Lower lobe of right lung (tissue), 2 donors: Measurements from ENCODE around the gene PLAC9. TPM values are rescaled to one million over a fixed set of nuclear protein-coding genes. Genes with fewer than 3 reads are reported as not detected.

ENCODE experiments used
- ATAC-seq, 2 donors: fragments of 200-7000 bp; cut with Tn5 transposase; one replicate each; pipeline ENCODE4 v1.9.1; 2020 to 2022; ENCODE audit warnings: mild to moderate bottlenecking in 2 of 2, moderate library complexity in 2 of 2
- DNase-seq: peaks from one replicate; pipeline ENCODE4 v3.0.0-alpha.2; 2020
- H3K27ac ChIP-seq: fragments of 200-600 bp; one replicate; pipeline ENCODE4 v1.8.0; 2022
- H3K27me3 ChIP-seq: fragments of 200-600 bp; one replicate; pipeline ENCODE4 v1.8.0; 2022; ENCODE audit warnings: low read depth
- H3K36me3 ChIP-seq: fragments of 200-600 bp; one replicate; pipeline ENCODE4 v1.8.0; 2022; ENCODE audit warnings: mild to moderate bottlenecking
- H3K4me1 ChIP-seq: fragments of 200-600 bp; one replicate; pipeline ENCODE4 v1.8.0; 2022
- H3K4me3 ChIP-seq: fragments of 200-600 bp; one replicate; pipeline ENCODE4 v1.8.0; 2022; ENCODE audit warnings: mild to moderate bottlenecking
- H3K9me3 ChIP-seq: fragments of 200-600 bp; one replicate; pipeline ENCODE4 v1.8.0; 2022
- intact Hi-C: fragments of 100-400 bp; cut with DNase I; formaldehyde crosslinking; loops from one replicate; pipeline ENCODE4 v1.11.0; 2022
- total RNA-seq: library from RNA; stranded (reverse); fragmentation: NEBNext Ultra II Directional; extraction: Animal tissue kit (Norgen Biotek cat#: 25700); gene quantifications from one replicate; pipeline ENCODE4 v1.2.1, GENCODE V29; 2021
- TF ChIP-seq, protein P1 (sequence below): fragments of 200-600 bp; IDR thresholded peaks from one replicate; pipeline ENCODE4 v1.8.0; 2022; ENCODE audit warnings: antibody characterized with exemption, mild to moderate bottlenecking
- donor health status: DM: no; HTN: yes; CAD: no; lungs with severe emphysema.

Gene PLAC9
- total RNA-seq, 1 donor from 2014 or later: 38.0 TPM

DNA sequence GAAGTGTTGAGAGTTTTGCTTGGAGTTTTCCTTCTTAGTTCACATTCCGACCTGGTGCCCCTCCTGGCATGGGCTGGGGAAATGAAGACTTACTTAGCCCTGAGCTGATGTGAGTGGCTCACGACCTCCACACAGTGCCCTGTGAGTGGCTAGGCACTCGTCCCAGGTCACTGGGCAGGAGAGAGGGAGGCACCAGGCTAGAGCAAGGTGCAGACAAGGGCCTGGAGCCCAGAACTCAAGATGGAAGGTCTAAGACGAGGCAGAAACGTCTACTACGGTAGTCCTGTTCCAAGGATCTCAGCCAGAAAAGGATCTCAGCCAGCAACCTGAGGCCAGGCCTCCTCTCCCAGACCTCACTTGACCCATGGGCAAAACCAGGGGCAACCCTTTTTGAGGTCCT lies 50.5 kb downstream of the PLAC9 start:
- no peaks in the 10 kb centered on the region for H3K9me3 ChIP-seq
- peaks cover 64% of the 10 kb centered on the region for H3K4me1 ChIP-seq
- H3K4me3 ChIP-seq: no peak overlapping the region
- no peaks in the 10 kb centered on the region for H3K27me3 ChIP-seq
- intact Hi-C loops: no loop called here
- H3K27ac ChIP-seq: no peak overlapping the region
- ATAC-seq: no peak
- DNase-seq: no peak
- TF ChIP-seq, protein P1, sequence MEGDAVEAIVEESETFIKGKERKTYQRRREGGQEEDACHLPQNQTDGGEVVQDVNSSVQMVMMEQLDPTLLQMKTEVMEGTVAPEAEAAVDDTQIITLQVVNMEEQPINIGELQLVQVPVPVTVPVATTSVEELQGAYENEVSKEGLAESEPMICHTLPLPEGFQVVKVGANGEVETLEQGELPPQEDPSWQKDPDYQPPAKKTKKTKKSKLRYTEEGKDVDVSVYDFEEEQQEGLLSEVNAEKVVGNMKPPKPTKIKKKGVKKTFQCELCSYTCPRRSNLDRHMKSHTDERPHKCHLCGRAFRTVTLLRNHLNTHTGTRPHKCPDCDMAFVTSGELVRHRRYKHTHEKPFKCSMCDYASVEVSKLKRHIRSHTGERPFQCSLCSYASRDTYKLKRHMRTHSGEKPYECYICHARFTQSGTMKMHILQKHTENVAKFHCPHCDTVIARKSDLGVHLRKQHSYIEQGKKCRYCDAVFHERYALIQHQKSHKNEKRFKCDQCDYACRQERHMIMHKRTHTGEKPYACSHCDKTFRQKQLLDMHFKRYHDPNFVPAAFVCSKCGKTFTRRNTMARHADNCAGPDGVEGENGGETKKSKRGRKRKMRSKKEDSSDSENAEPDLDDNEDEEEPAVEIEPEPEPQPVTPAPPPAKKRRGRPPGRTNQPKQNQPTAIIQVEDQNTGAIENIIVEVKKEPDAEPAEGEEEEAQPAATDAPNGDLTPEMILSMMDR: no peak
- H3K36me3 ChIP-seq: peaks cover 26% of the 10 kb centered on the region

DNA sequence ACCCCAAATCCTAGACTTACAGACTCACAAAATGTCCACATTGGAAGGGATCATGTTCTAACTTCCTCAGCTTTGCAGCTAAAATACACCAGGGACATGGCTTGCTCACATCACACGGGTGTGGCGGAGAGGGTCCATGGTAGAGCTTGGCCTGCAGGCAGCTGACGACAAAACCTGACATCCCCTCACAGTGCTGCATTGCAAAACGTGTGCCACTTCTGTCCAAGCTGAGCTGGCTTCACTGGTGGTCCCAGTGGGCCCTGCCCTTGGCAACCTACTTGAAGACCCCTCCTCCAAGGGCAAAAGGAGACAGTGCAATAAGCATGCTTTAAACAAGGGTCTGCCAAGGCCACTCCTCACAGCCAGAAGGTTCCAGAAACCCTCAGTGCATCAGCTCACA lies 50.9 kb downstream of the PLAC9 start:
- Histone ChIP-seq H3K27ac (no peak overlapping the region), H3K27me3 (no peaks in the 10 kb centered on the region), H3K9me3 (no peaks in the 10 kb centered on the region), H3K4me3 (no peak overlapping the region), H3K4me1 (peaks cover 64% of the 10 kb centered on the region), H3K36me3 (peaks cover 26% of the 10 kb centered on the region)
- DNase-seq: no peak
- TF ChIP-seq, protein P1: no peak
- intact Hi-C loops: no loop called here
- ATAC-seq: no peak

DNA sequence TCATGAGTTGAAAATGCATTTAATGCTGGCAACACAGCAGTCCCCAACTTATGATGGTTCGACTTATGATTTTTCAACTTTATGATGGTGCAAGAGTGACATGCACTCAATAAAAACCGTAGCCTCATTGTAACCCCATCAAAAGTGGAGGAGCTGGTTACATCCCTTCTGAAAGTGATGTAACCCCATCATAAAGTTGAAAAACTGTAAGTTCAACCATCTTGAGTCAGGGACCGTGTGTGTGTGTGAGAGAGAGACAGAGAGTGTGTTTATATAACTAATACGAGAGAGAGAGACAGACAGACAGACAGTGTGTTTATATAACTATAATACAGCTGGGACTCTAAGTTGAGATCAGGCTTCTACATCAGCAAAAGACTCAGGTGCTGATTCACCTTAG lies 51.8 kb downstream of the PLAC9 start:
- Histone ChIP-seq H3K4me1 (peaks cover 69% of the 10 kb centered on the region), H3K27ac (no peak overlapping the region), H3K36me3 (peaks cover 23% of the 10 kb centered on the region), H3K4me3 (no peak overlapping the region), H3K9me3 (no peaks in the 10 kb centered on the region), H3K27me3 (no peaks in the 10 kb centered on the region)
- TF ChIP-seq, protein P1: no peak
- DNase-seq: no peak
- intact Hi-C loops: no loop called here
- no peak for ATAC-seq

DNA sequence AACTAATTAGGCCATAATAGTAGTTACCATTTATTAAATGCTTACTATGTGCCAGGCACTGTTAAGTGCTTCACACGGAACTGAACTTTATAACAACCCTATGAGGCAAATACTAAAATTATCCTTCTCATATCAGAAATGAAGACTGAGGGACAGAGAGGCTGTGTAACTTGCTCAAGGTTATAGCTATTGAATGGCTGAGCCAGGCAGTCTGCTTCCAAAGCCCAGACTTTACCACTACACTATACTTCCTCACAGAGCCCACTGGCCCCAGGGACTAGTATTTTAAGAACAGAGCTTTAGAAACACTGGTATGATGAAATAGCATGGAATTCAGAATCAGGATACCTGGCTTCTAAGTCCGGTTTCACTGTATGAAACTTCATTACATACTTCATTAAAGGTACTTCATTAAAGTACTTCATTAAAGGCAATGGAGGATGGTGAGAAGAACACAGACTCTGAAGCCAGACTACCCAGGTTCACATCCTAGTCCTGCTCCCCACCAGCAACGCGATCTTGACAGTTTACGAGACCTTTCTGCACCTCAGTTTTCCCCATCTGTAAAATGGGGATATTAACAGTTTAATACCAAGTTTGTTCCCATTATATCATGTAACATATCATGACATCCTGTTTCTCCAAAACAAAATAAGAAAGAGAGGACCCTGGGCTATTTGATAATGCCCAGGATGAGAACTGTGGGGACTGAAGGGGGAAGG lies 53.2 kb downstream of the PLAC9 start:
- TF ChIP-seq, protein P1: no peak
- no peak for ATAC-seq
- H3K4me3 ChIP-seq: no peak overlapping the region
- no peak overlapping the region for H3K27ac ChIP-seq
- intact Hi-C loops: no loop called here
- H3K27me3 ChIP-seq: no peaks in the 10 kb centered on the region
- no peak for DNase-seq
- H3K36me3 ChIP-seq: peaks cover 9% of the 10 kb centered on the region
- peaks cover 81% of the 10 kb centered on the region for H3K4me1 ChIP-seq
- no peaks in the 10 kb centered on the region for H3K9me3 ChIP-seq

DNA sequence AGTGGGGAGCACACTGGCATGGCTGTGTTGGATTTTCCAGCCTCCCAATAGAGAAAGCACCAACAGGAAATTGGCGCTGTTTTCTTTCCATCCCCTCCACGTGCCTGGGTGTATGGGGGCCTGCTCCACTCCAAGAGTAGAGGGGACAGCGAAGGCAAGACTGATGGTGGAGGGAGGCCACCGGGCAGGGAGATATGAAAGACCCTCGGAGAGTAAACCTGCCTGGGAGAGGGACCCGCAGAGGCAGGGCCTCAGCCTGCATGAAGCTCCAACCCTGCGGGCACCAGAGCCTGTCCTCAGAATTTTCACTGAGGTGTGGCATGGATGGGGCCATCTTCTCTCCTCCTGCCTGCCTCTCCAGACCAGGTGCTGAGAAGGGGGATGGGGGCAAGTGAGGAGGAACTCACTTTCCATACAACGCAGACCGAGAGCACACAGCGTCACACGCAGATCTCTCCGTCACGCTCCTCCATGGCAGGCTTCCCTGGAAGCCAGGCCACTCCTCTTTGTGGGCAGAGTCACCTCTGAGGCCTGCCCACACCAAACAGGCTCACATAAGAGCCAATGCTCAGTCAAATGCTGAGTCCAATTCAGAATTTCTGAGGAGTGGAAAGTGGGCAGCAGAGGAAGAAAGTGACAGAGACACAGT lies 54.0 kb downstream of the PLAC9 start:
- H3K9me3 ChIP-seq: no peaks in the 10 kb centered on the region
- H3K36me3 ChIP-seq: peaks cover 4% of the 10 kb centered on the region
- intact Hi-C loops: no loop called here
- TF ChIP-seq, protein P1: no peak
- peak overlapping the region; percentile 61 for H3K27ac ChIP-seq
- ATAC-seq: peak; percentile 59 to 68
- peak; percentile 53 for DNase-seq
- H3K4me3 ChIP-seq: no peak overlapping the region
- no peaks in the 10 kb centered on the region for H3K27me3 ChIP-seq
- H3K4me1 ChIP-seq: peaks cover 89% of the 10 kb centered on the region
